SK-N-MC (cell line): Measurements from ENCODE around the gene TPRG1.

Source experiments
- EZH2 ChIP-seq: fragments of 200-600 bp; sonication (generic); IDR thresholded peaks from one replicate; pipeline ENCODE4 v1.6.1; 2017; ENCODE audit warnings: antibody characterized with exemption
- FOXP2 ChIP-seq: optimal IDR thresholded peaks from 2 replicates; pipeline ENCODE3; 2011; ENCODE audit warnings: mild to moderate bottlenecking, moderate library complexity; ENCODE audit not compliant: insufficient read depth; ENCODE audit errors: extremely low read length, control extremely low read depth
- POLR2AphosphoS5 ChIP-seq: IDR thresholded peaks from 2 replicates; pipeline ENCODE4 v1.6.1; 2012; ENCODE audit warnings: mild to moderate bottlenecking, low read depth, low read length, borderline replicate concordance

DNA sequence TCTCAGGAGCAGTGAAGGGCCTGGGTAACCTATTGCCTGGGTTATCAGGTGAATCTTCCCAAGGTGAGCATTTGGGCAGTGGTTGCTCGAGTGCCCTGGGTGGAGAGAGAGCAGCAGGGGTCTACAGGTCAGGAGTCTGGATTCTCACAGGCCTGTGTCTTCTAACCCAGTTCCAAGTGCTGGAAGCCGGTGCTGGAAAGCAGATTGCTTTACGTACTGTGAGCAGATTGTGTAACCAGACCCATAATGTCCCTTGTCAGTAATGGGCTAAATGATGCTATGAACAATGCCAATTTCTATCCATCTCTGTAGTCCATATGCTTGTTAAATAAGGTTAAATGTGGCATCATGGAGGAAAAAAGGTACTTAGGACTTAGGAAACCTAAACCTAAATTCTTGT, 106.5 kb downstream of the TPRG1 start:
- TF ChIP-seq POLR2AphosphoS5 (no peak), EZH2 (no peak), FOXP2 (no peak)
